GM19025 (cell line): ENCODE results near the gene NFE2L2.
"Not testable (repeated sequence)": the region's sequence is repeated elsewhere in the genome, so short reads cannot be mapped to it uniquely, and the experiment has no call there.

ENCODE experiments used
- ATAC-seq: cut with Tn5 transposase; IDR thresholded peaks from one replicate; pipeline ENCODE4 v1.9.1; 2021; ENCODE audit warnings: mild to moderate bottlenecking, low read depth, moderate library complexity; ENCODE audit not compliant: unreplicated experiment

NFE2L2 gene

DNA sequence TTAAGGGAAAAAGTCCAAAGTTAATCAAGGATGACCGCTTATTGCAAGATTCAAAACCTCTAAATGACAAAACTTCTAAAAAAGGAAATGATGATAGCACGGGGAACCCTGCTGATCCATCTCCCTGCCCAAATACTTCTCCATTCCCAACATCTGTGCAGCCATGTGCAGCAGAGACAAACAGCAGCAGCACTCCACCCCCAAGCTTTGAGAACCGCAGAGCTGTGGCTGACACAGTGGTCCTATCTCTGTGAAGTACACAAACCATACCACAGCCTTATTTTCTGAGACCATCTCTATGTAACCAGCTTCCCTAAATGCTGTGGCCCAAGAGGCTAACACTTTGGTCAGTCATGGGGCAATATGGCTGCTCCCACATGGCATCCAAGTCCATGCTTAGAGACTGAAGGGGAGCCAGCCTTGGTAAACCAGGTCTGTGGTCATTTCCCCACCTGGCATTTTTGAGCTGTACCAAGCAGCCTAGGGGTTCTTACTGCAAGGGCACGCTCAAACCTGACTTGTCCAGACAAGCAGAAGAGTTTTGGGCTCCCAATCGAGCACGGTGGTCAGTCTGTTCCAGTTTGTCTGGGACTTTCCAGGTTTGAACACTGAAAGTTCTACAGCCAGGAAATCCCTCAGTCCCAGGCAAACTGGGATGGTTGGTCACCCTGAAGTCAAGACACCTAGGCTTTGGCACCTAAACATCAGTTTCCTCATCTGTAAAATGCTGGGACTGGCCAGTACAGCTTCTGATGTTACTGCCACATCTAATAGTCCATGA, 17.1 kb upstream of the NFE2L2 start:
- peak; percentile 41 for ATAC-seq

DNA sequence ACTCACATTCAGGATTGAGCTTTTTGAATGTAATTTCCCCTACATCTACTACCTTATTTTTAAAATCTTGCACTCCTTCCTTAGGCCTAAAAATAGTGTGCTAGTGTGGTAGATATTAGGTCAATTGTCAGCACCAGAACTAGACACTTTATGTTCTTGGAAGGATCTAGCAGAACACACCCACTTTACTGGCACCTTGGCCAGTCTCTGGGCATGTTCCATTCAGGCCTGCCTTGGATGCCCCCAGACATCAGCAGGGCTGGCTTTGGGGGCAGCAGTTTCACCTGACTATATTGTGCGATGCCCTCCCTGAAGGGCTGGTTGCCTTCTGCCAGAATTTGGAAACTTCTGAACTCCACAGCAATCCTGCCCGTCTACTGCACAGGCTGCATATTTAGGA, 15.3 kb upstream of the NFE2L2 start:
- ATAC-seq: no peak

DNA sequence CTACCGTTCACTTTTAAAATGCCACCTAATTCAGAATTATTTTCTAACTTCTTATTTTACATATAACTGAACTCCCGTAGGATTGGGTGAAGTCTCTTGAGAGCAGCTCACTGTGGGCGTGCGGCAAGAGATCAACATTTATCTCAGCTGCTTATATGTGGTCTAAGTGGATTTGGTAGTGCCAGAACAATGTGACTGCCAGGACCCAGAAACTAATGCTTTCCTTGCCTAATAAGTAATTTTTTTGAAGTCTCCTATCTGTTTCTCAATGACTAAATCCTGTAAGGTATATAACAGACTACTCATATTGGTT, 11.2 kb upstream of the NFE2L2 start:
- ATAC-seq: no peak

DNA sequence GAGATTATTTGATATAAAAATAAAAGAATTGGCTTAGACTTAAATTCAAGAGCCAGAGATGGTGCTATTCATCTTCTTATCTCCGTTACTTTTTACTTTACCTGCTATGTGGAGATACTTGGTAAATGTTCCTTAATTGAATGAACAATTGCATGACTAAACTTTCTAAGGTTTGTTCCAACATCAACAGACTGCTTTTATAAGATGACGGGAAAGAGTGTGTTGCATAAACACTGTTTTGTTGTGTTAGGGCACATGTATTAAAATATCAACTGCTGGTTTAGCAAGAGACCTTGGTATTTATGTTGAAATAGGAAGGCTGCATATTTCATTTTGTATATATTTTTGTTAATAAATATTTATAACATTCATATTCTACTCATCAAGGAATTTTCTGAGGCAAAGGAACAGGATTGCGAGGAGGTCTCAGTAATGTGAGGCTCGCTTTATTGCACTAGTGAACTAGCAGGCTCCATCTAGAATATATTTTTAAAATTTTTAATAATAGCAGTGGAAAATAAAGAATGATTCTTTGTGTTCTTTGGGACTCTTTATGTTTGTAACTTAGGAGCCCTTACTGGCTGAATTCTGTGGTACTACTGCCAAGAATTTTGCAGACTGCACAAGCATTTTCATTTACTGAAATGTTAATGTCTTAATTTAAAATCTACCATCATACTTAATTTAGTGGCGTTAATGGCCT, 10.7 kb upstream of the NFE2L2 start:
- ATAC-seq: no peak

DNA sequence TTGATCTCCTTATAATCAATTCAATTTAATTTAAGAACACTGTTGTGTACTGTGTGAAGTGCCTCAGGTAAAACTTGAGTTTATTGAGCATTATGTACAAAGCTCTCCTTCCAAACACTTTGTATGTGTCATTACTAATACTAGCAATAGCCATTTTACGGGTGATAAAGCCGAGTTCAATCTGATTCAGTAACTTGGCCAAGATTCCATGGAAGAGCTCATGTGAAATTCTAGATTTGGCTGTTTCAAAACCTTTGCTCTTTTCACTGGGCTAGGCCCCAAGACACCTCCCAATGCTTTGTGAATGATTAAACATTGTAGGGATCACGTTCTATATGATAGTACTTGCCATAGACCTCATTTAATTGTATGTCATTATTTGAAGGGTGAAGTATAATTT, 8.9 kb upstream of the NFE2L2 start:
- ATAC-seq: no peak

DNA sequence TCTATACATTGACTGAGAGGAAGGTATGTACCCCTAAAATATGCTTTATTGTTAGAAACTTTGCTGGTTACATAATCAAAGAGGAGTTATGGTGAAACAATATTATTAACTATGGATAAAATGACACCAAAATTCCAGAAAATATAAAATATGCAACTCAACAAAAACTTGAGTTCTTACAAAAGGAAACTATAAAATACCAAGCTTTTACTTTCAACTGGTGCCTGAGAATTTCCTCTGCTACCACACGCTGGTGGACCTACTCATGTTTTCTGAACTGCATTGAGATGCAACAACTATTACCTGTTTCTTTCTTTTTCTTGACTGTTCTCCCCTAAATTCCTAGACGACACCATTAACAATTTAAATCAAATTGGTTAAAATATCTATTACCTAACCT, 8.2 kb upstream of the NFE2L2 start:
- ATAC-seq: no peak

DNA sequence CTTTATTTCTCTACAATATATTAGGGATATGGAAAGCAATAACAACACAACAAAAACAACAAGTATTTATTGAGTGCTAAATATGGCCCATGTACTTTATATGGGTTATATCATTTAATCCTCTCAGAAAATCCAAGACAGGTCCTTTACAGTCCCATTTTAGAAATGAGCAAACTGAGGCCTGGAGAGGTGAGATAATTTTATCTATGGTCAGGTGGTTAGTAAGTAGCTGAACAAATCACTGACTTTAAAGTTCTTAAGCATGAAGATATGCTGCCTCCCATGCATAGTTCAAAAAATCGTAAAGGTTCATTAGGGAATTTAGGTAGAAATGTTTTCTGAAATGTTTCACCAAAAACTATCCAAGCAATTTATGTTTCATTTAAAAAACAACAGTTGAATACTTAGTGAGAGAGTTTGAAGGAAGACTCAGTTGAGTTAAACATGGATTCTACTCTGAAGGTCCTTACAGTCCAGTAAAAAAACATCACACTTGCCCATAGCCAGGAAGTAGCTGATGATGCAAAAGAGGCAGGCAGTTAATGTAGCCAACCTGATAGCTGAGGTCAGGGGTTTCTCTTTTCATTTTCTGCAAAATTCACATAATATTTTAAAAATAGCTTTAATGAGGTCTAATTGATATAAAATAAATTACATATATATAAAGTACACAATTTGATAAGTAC, 7.6 kb upstream of the NFE2L2 start:
- no peak for ATAC-seq

DNA sequence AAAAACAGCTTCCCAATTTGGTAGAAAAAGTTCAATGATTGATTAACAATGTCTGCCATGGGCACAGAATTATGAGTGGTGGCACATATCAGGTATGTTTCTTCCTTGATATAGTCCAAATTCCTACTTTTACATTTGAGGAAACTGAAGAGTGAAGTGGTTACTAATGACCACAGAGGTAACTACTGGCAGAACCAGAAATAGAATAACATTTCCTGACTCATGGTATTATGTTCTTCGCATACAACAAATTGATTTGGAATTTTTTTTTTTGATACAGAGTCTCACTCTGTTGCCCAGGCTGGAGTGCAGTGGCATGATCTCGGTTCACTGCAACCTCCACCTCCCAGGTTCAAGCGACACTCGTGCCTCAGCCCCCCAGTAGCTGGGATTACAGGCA, 6.0 kb upstream of the NFE2L2 start:
- ATAC-seq: no peak

DNA sequence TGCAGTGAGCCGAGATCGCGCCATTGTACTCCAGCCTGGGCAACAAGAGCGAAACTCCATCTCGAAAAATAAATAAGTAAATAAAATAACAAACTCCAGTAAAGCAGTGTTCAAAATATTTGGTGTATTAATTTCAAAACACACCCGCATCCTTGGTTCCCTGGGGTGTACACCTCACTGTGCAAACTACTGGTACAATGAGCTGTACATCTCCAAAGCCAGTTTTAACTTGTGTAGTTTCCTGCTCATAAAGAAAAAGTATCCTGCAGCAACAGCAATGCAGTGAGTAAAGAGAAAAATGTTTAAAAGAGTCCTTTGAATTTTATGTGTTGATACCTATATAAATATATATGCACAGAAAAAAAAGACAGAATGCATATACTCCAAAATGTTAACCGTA, 4.4 kb upstream of the NFE2L2 start:
- no peak for ATAC-seq

DNA sequence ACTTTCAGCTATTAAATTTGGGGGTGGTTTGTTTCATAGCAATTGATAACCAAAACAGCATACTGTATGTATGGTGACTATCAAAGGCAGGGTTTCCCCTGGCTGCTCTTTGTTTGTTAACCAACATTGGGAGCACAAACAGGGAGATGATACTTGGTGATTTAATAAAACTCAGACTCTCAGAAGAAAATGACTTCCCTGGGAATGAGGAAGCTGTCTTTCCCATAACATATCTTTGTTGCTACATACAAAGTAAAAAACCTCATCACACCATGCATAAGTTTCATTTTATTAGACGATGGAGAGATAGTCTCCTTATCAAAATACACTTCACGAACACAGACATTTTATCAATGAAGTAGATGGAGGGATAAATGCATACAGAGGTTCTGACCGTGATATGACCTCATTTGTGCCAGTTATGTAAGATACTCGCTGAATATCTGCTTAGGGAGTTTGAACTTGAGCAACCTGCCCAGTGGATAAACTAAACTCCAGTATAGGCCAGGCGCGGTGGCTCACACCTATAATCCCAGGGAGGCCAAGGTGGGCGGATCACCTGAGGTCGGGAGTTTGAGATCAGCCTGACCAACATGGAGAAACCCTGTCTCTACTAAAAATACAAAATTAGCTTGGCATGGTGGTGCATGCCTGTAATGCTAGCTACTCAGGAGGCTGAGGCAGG, 3.8 kb upstream of the NFE2L2 start:
- ATAC-seq: no peak

DNA sequence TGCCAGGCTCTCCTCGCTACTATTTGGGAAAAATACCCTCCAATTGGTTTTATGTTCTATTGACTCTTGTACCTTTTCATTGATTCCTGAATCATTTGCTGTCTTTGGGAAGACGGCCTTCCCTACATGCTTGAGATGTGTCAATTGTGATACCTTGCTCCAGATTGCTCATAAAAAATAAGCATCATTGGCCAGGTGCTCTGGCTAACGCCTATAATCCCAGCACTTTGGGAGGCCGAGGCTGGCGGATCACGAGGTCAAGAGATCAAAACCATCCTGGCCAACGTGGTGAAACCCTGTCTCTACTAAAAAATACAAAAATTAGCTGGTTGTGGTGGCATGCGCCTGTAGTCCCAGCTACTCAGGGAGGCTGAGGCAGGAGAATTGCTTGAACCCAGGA, 2.4 kb upstream of the NFE2L2 start:
- ATAC-seq: not testable (repeated sequence)

DNA sequence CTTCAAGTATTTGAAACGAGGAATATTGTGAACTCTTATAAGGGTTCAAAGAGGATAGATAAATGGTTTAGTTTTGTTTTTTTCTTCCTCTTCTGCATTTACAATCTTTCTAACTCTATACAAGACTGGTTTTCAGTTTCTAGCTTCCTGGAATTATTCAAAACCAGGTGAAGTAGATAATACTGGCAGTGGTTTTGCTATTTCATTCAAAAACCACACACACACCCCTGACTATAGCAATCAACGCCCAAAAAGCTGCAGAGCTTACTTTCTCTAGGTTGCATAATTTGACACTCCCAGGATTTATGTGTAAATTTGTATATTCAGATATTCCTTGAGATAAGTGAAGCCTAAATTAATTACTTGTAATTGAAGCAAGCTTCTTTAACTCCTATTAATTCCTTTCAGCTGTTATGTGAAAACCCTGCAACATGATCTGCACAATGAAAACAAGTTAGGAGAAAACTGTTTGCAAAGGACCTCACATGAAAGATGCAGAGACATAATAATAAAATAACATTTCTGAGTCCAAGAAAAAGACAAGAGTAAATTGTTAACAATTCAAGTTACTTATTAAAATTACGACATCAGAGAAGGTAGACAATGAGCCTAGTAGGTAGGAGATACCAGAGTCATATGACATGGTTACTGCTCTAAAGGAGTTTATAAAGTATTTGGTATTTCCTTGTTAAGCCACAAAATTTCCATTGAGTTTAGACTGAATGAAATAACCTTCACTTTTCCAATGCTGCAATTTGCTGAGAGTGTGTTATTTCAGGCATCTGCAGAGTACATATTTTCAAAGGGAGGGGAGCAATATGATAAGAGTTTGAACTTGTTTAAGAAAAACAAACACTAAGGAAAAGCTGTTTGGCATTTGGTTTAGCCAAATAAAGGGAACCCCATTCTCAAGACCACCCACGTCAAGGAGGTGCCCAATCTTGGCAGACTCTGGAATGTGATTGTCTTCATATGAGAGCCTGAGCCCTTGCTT, 1.6 kb upstream of the NFE2L2 start:
- no peak for ATAC-seq

DNA sequence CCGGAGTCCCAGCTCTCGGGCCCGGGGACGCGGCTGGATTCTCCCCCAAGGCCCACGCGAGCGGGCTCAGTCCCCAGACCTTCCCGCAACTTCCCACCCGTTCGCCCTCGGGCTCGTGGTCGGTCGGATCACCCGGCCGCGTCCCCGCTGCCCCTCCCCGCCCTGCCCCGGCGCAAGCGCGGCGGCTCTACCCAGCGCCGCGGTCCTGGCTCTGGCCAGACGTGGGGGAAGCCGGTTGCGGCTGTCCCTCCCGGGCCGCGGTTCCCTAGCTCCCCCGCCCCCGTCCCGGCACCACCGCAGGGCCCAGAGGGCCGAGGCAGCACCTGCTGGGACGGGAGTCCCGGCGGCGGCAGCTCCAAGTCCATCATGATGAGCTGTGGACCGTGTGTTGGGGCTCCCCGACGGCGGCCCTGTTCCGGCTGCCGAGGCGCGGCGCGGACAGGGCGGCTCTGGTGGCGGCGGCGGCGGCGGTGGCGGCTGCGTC, 276 bp downstream of the NFE2L2 start:
- ATAC-seq: peak; percentile 21

DNA sequence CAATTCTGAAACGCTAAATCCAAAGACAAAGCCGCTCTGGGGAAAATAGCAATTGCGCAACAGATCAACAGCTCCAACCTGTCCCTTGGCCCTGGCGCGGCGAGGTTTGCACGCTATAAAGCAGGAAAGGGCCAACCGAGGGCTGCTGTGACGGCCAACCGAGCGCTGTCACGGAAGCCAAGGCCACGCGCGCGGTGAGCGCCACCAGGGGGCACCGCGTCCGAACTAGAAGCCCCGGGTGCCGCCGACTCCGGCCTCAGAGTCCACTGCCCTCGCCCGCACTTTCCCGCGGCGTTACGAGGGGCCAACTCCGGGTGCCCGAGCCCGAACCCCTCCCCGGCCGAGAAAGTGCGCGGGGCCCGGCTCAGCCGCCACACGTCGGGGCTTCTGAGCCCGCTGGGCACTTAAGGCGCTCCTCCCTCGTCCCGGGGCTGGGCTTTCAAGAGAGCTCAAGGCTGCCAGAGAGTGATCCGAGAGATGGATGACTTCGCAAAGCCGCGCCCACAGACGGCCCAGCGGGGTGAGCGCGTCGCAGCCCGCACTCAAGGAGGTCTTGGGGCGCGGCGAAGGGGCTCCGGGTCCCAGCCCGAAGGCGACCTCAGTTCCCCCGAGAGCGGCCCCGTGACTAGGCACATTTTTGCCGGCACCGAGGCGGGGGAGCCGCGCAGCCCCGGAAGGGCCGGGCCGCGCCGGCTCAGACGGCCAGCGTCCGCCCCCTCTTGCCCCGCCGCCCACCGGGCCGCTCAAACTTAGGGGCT, 897 bp downstream of the NFE2L2 start:
- peak; percentile 45 for ATAC-seq

DNA sequence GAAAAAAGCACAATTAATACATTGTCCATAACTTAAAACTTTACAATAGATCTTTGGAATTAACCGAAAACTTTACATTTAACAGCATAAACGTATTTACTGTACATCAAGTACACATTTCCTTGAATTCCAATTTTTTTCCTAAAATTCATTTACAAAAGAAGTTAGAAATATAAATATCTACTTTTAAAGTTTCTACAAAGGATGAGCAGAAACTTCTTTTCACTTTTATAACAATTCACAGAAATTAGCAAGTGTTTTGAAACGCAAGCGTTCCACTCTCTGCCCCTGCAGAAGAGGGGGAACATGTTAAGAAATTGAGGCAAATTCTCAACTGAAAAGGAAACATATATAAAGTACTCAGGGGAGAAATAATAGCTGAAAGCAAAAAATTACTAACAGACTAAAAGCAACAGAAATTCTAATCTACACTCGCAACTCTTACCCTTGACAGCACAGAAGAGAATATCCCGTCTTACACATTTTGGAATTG, 1.5 kb downstream of the NFE2L2 start:
- ATAC-seq: no peak

DNA sequence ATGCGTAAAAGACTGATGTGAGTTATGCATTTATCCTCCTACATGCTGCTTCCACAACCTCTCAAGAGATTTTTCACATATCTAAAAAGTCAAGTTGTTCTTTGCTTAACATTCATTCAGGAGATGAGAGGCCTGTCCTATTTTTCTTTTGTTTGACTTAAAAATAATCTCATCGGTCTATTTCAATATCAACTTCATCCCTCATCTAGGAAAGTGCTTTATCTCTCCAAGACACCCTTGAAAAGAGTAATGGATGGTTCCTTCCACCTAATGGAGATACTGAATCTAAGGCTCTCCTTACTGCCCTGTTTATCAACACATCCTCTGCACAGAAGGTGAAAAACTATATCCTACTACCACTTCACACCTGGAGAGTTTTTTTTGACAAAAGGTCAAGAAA, 2.4 kb downstream of the NFE2L2 start:
- no peak for ATAC-seq

DNA sequence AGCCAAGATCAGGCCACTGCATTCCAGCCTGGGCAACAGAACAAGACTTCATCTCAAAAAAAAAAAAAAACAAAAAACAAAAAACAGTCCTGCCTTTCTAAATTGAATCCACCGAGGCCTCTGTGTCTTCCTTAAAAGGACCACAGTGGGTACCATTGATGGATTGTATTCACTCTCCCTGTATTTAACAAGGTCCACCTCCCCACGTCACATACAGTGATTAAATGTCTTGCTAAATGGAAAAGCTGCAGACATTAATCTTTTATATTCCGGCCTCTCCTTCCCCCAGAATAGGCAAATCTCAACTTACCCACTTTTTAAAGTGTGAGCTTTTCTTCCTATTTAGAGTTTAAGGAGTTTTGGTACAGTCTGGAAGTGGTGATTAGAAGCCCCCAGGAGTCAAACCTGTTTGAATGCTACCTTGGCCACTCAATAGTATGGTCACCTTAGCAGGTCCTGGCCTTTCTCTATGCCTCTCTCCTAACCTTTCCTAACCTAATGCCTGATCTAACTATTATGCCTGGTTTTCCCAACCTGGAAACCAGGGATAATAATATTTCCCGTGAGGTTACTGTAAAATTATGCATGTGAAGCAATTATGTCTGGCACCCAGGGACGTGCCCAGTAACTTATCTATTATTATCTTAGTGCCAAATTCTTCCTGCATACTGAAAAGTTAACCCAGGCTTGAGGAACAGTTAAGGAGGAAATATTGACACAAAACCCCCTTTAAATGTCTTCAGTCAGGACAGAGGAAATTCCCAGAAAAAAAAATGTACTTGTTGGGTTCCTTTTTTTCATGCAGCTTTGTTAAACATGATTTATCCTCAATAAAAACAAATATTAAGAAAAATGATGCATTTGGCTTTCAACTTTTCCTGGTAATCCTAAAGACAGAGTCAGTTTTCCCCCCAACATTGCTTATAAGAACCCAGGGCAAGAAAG, 3.1 kb downstream of the NFE2L2 start:
- ATAC-seq: no peak

DNA sequence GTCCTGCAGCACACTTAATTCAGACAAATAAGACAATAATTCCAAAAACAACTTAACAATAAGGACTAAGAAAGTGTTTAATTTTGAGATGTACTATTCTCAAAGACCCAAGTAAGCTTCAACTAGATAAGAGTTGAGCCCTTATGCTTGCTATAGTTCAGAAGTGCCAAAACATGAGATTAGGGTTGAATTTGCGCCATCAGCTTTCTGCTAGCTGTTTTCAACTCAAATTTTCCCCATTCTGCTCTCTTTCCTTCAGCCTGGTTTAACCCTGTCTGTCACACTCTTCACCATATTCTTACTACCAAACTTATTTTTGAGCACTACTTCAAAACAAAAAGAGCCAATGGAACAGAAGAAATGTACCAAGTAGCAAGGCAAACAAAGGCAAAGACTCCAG, 4.1 kb downstream of the NFE2L2 start:
- no peak for ATAC-seq
